DMS53 treated with DMSO at 0.1 percent for 48 hours (cell line): Measurements from ENCODE around the gene AKR1B15.
"Not testable (repeated sequence)": the region's sequence is repeated elsewhere in the genome, so short reads cannot be mapped to it uniquely, and the experiment has no call there.

Source experiments
- DNase-seq: peaks from one replicate; lab custom pipeline; 2025; ENCODE audit not compliant: unreplicated experiment; lab: John Stamatoyannopoulos, UW

Gene AKR1B15

DNA sequence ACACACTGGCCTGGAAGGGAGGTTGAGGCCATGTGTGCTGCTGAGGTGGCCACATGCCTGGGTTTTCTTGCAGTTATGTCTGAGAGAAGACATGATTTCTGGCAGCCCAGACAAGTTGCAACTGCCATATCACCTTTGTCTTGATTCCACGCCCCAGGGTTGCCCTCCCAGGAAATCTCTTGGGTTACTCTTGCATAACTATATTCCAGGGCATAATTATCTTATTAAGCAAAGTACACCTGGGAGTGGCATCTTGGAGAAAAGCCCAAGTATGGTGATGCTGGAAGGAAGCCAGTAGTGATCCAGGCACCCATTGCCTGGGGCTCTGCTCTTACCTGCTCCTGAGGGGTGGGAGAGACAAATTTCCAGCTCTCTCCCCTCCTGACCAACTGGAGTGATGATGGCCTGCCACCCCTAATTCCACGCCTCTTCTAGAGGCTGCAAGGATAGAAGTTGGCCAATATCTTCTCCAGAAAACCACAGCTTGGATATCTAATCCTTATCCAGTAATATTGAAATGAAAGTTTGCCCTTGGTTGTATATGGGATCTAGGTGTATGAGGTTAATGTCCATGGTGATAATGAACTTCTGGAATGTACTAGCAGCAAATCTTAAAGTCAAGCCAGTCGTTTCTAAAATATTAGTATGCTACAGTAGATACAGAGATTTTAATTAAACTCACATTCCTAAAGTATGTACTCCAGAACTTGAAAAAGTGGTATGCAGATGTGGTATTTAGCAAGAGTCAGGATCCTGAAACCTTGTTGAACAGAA lies 16.5 kb upstream of the AKR1B15 start:
- DNase-seq: no peak

DNA sequence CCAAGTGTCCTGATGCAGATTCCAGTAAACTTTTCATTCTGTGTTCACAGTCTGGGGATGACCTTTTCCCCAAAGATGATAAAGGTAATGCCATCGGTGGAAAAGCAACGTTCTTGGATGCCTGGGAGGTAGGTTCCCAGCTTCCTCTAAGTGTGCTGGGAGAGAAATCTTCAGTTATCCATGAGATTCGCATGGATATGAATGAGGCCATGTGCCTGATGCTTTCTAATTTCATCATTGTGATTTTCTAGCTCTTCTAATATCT lies 16.0 kb upstream of the AKR1B15 start:
- no peak for DNase-seq

DNA sequence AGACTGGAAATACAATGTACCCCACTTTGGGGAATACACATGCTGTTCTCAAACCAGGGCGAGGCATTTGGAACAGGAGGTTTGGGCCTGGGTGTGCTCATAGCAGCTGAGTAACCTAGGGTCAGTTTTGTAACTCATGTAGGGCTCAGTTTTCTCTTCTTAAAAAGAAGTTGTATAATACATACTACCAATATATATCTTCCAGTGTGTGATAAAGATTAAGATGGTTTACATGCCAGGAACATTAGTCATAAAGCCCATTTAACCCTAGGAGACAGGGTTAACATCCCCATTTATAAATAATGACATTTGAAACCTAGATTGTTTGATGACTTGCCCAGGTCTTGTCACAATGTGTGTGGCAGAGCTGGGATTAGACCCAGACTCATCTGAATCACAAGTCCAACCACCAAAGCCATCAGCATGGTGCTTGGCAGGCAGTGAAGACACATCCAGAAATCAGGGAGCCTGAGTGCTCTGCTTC lies 15.6 kb upstream of the AKR1B15 start:
- DNase-seq: no peak

DNA sequence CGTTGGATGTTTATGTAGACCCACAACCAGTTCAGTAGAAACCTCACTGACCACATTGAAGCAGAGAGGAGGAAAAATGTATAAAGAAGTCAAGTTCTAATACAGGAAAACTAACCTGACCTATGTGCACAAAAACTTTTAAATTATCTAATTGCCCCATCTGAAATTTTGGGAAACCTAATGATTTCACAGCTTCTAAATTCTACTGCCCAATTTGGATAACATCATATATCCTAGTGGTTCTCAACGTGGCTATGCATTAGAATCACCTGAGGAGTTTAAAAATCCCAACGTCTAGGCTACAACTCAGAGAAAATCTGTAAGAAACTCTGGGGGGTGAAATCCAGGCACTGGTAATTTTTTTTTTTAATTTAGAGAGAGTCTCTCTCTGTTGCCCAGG lies 14.3 kb upstream of the AKR1B15 start:
- no peak for DNase-seq

DNA sequence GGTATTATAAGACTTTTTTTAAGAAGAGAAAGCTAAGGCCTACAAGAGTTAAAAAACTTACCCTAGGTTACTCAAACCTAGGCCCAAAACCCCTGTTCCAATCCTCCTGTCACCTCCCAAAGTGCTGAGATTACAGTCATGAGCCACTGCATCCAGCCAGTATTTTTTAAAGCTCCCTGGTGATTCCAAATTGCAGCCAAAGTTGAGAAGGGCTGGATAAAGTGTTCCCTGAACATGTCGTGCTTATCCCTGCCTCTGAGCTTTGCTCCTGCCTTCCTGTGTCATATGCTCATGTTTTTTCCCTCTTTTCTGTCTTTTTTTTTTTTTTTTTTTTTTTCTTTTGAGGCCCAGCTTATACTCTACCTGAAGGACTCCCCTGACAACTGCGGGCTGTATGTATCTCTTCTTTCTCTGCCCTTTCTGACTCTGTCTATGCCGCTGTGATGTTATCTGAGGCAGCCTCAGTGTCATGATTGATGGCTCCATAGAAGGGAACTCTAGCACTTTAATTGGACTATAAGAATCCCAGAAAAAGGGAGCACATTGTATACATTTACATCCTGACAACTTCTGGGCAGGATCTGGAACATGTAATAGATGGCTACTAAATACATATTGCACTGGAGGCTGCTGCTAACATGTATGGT lies 13.5 kb upstream of the AKR1B15 start:
- DNase-seq: no peak

DNA sequence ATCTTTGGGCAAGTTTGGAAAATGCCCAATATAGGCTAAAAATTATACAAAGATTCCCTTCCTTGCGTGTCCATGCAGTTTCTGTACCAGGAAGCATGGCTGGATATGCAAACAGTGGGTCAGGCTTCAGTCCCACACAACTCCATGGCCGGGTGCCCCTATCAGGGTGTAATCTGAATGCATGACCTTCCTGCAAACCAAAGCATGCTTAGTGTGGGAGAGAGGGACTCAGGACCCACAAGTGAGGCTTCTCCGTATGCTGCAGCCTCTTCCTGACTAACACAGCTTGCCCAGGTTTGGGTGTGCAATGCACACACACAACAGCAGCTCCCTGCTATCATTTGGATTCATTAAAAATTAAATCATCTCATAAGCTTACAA lies 13.0 kb upstream of the AKR1B15 start:
- DNase-seq: no peak

DNA sequence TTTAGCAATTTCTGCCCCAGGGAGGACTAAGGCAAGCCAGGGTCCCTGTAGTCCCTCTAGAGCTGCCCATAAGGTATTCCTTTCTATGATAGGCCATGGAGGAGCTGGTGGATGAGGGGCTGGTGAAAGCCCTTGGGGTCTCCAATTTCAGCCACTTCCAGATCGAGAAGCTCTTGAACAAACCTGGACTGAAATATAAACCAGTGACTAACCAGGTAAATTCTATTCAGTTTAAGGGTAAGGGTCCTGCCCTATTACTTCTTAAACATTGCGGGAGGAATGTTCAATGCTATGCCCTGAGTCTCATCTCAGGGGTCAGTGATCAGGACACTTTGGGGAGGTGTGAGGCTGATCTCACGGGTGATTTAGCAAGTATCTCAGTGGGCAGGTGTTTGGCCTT lies 12.4 kb upstream of the AKR1B15 start:
- not testable (repeated sequence) for DNase-seq

DNA sequence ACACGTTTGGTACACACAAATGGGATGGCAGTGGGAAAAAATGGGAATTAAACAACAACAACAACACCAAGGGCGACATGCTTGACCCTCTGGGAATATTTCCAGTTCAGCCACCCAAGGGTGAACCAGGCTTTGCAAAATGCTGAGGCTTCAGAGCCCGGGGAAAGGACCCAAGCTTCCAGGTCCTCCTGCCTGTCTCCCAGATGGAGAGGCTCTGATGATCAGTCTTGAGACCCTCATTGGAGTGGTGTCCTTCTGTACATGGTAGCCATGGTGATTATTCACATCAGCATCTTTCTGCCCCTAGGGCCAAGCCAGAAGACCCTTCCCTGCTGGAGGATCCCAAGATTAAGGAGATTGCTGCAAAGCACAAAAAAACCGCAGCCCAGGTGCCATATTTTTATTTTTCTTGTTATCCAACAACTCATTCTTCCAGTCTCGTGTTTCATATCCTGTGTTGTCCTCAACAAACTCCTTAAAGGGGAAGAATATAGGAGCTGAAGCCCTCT lies 11.6 kb upstream of the AKR1B15 start:
- DNase-seq: not testable (repeated sequence)

DNA sequence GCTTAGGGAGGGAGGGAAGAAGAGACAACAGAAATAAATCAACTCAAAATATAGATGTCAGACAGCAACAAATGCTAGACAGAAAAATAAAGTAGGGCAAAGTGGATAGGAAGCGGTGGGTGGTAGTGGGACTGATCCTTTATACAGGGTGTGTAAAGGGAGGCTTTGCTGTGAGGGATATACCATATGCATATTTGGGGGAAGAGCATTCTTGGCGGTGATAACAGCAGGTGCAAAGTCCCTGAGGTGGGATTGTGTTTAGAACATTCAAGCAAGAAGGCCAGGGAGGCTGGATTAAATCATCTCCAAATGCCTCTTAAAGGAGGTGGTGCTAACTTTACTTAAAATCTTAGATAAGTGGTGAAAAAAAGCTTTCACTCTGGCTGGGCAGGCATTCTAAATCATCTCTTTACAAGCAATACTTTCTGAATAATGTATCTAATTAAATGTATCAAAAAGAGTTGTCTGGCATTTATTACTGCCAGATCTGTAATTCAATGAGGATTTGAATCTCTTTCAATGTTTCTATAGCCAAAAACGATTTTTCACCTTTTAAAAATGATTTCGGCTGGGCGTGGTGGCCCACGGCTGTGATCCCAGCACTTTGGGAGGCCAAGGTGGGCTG lies 9.4 kb upstream of the AKR1B15 start:
- DNase-seq: no peak

DNA sequence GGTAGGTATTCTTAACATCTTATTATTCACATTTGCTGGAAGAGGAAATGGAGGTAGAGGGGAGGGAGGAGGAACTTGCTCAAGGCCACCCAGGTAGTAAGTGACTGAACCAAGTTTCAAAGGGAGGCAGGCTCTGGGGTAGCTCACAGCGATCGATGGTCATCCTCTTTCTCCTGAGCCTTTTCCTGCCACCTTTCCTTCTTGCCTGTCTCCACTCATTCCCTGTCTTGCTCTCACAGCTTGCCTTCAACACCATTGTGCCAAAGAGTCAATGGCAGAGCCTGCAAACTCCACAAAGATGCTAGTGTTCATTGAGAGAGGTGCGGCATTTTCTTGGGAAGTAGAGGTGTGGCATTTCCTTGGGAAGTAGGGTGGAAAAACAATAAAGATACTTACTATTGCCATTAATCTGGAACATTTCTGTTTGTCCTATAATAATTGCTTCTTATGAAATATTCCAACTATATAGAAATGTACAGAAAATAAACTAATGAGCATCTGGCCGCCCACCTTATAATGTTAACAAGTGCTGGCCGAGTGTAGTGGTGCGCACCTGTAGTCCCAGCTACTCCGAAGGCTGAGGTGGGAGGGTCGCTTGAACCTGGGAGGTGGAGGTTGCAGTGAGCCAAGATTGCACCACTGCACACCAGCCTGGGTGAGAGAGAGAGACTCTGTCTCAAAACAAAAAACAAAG lies 7.3 kb upstream of the AKR1B15 start:
- DNase-seq: not testable (repeated sequence)

DNA sequence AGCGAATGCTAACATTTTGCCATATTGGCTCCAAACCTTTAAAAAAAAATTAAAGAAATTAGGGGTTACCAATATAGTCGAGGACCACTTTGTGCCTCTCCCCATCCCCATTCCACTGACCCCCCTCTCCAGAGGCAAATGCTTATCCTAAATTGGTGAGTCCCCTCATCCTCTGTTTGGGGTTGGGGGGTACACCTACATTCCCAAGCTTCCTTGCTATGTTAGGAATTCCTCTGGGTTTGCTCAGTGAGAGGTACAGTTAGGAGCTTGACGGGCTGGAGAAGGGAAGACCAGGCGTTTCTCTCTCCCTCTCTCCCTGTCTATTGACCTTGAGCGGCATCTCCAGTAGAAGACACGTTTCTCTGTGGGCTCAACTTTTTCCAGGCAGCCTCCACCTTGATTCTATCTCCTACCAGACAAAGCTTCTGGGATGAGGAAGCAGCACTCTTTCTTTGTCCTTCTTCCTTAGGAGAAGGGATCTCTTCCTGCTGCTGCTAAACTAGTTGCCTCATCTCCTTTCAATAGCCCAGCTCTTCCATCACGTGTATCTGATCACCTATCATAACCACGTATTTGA lies 6.6 kb upstream of the AKR1B15 start:
- no peak for DNase-seq

DNA sequence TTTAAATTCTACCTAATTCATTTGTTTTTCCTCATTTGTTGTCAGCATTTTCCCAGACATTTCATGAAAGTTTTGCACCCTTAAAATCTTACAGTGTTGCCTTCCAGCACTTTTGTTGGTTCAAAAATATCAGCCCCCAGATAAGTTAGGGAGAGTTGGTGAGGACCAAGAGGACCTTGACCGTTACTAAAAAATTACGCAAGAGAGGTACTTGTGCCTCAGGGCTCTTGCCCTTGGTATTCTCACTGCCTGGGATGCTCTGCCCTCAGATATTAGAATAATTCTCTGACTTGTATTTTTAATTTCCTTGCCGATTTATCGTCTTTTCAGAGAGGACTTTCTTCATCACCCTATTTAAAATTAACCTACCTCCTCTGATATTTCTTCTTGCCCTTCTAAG lies 3.5 kb upstream of the AKR1B15 start:
- no peak for DNase-seq

DNA sequence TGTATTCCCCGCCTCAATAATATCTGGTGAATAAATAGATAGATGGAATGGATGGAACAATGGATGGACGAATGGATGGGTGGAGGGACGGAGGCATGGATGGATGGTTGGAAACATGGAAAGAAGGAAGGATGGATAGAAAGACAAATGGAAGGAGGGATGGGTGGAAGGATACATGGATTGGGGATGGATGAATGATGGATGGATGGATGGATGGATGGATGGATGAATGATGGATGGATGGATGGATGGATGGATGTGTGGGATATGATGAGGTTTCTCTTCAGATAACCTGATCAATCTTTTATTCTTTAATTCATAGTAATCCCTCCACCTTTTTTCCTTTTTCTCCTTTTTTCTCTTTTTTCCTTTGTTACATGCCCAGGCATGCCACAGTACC lies 3.0 kb upstream of the AKR1B15 start:
- no peak for DNase-seq

DNA sequence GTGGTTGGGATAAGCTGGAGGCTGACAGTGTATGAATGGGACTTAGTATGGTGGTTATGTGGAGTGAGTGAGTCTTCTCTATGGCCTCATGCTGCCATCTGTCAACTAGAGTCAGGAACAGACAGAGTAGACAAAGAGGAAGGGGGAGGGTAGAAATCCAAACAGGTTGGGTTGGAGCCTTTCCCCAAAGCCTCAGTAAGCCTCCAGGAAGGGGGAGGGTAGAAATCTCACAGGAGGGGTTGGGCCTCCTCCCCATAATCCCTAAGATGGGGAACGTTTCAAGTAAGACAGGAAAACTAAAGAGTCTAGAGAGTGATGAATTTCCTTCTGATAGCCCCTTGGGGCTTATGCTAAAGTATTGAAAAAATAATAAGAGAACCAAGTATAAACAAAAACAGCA lies 2.0 kb upstream of the AKR1B15 start:
- peak; percentile 70 for DNase-seq

DNA sequence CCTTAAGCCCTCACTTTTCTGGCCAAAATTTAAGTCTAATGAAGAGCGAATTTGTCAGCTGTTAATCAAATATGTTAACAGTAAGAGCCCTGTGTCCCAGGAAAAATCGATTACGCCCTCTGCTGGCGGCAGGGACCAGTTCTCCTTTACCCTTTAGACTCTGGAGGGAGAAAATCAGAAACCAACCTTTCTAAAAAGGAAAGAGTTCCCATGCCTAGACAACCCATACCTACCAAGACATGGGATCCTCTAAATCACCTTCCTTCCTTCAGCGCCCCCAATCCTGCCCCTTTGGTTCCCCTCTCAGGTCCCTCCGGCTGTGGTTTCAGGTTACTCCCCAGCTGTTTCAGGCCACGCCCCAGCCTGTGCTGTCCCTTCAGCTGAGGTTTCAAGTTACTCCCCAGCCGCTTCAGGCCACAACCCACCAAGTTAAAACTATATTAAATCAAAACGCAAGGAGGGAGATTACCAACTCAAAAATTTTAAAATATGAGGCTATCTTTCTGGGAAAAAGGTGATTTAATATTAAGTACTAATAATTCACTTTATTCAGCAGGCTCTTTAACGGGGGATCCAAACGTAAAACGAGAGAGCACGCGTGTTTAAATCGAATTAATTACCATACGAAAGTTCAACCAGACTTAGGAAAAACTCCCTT lies 1.4 kb upstream of the AKR1B15 start:
- DNase-seq: peak; percentile 91

DNA sequence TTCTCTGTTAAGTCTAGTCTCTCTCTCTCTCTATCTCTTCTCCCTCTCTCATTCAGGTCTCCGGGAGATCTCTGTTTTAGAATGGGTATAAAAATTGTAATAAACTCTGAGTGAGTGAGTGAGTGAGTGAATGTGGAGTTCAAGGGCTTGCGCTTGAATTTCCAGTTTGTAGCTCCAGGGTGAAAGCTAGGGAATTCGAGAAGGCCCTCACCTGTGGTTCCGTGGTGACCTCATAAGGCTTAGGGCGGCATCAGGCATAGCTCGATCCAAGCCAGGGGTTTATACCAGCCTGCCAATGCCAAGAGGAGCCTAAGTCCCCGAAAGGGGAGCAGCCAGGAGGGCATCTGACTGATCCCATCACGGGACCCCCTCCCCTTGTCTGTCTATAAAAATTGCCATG lies 456 bp downstream of the AKR1B15 start:
- no peak for DNase-seq

DNA sequence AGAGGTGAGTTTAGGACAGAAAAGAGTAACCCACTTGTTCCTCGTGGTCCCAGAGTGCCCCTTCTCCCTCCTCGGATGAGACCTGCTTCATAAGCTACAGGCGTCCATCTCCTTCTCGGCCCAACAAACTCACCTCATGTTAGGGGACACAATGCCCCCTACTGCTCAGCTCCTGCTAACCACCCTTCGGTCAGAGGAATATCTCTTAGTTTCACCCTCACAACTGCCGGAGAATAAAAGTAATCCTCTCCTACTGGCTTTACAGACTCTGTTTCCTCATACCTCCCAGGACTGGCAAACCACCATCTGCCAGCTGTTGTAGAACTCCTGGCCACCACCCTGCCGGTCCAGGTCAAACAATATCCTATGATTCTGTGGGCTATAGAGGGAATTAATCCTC lies 3.2 kb downstream of the AKR1B15 start:
- no peak for DNase-seq

DNA sequence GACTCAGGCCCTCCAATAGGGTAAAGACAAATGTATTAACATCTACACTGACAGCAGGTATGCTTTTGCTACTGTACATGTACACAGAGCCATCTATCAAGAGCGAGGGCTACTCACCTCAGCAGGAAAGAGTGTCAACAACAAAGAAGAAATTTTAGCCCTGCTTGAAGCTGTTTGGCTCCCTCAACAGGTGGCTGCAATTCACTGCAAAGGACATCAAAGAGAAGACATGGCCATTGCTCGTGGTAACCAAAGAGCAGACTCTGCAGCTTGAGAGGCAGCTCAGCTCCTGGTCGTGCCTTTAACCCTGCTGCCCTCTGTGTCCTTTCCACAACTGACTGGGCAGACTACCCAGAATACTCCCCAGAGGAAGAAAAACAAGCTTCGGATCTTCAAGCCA lies 5.1 kb downstream of the AKR1B15 start:
- DNase-seq: peak; percentile 14

DNA sequence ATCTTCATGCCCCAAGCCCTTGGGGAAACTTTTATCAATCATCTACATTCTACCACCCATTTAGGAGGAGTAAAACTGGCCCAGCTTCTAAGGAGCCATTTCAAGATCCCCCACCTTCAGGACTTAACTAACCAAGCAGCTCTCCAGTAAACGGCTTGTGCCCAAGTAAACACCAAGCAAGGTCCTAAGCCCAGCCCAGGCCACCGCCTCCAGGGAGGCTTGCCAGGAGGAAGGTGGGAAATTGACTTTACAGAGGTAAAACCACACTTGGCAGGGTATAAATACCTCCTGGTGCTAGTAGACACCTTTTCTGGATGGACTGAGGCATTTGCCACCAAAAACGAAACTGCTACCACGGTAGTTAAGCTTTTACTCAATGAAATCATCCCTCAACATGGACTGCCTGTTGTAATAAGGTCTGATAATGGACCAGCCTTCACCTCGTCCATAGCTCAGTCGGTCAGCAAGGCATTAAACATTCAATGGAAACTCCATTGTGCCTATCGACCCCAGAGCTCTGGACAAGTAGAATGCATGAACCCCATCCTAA lies 5.6 kb downstream of the AKR1B15 start:
- no peak for DNase-seq

DNA sequence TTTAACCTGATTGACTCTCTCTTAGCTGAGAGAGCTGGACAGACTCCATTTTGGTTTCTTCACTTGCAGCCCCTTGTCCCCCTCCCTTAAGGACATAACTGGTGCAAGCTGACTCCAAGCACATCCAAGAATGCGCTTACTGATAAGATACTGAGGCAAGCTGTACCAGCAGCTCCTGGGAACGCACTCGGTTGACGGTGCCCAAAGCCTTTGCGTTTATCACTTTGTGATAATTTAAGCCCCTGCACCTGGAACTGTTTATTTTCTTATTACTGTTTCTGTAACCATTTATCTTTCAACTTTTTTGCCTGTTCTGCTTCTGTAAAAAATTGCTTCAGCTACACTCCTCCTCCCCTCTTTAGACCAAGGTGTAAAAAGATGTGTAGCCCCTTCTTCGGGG lies 8.5 kb downstream of the AKR1B15 start:
- no peak for DNase-seq

DNA sequence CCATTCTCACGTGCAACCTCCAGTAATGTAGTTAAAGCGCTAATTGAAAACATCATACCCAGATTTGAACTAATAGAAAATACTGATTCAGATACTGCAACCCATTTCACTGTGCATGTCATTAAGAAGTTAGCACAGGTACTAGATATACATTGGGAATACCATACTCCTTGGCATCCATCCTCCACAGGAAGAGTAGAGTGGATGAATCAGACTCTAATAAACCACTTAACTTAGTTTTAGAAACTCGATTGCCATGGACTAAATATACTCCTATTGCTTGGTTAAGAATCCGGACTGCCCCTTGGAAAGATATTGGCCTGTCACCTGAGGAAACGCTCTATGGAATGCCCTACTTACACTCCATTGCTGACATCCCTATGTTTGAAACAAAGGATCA lies 9.5 kb downstream of the AKR1B15 start:
- DNase-seq: no peak
